WTC11 (cell line): ENCODE measurements around the gene NUTM2D. TPM values are rescaled to one million over a fixed set of nuclear protein-coding genes. Genes with fewer than 3 reads are reported as not detected.
A peak's percentile ranks its signal among the peaks of the same experiment; 100 is the strongest.
"Not testable (repeated sequence)": the region's sequence is repeated elsewhere in the genome, so short reads cannot be mapped to it uniquely, and the experiment has no call there.

Experiments
- ATAC-seq: fragments of 200-7000 bp; cut with Tn5 transposase; 2 replicates; pipeline ENCODE4 v1.10.0; 2021; ENCODE audit warnings: mild to moderate bottlenecking, moderate library complexity
- Bru-seq: library from RNA; stranded (reverse); fragments of 400-500 nt; gene quantifications from one replicate; lab custom pipeline; 2021; lab: Mats Ljungman, UMichigan
- CTCF ChIA-PET: fragments of 300-600 bp; sonication (Branson Sonifier 250); formaldehyde crosslinking; loops from one replicate; lab custom pipeline; 2021; ENCODE audit warnings: antibody characterized with exemption; lab: Charles Lee
- POLR2A ChIA-PET: fragments of 350-600 bp; sonication (Branson Sonifier 250); formaldehyde crosslinking; loops from one replicate; lab custom pipeline; 2021; ENCODE audit warnings: antibody characterized with exemption; lab: Charles Lee
- DNase-seq: peaks from one replicate; pipeline ENCODE4 v3.0.0; 2021; ENCODE audit warnings: low spot score
- H3K27ac Mint-ChIP-seq: 2 replicates; pipeline ENCODE4 v1.8.0; 2021; ENCODE audit warnings: mixed read lengths
- H3K27me3 Mint-ChIP-seq: 2 replicates; pipeline ENCODE4 v1.8.0; 2021; ENCODE audit warnings: low read depth, mild to moderate bottlenecking, moderate library complexity, mixed read lengths
- H3K36me3 Mint-ChIP-seq: 2 replicates; pipeline ENCODE4 v1.8.0; 2021; ENCODE audit warnings: mixed read lengths
- H3K4me1 Mint-ChIP-seq: 2 replicates; pipeline ENCODE4 v1.8.0; 2022; ENCODE audit warnings: mixed read lengths
- H3K4me3 Mint-ChIP-seq: 2 replicates; pipeline ENCODE4 v1.8.0; 2021; ENCODE audit warnings: mild to moderate bottlenecking, moderate library complexity, mixed read lengths
- H3K9me3 Mint-ChIP-seq: 2 replicates; pipeline ENCODE4 v1.8.0; 2021; ENCODE audit warnings: mixed read lengths
- HMGA2 ChIP-seq: fragments of 250-450 bp; sonication (Bioruptor Pico); IDR thresholded peaks from 2 replicates; pipeline ENCODE4 v1.4.0; 2021; ENCODE audit warnings: mild to moderate bottlenecking, moderate library complexity
- long read RNA-seq, 3 experiments: library from RNA in 1 of 3; library from capped mRNA in 1 of 3; library from polyadenylated mRNA in 1 of 3; unstranded in 2 of 3; stranded (forward) in 1 of 3; transcript quantifications; one replicate each; pipeline ENCODE4 v2.0.0, GENCODE V29; 2021
- total RNA-seq: library from RNA; stranded (reverse); gene quantifications from 3 replicates; pipeline ENCODE4 v1.2.3, GENCODE V29; 2021

NUTM2D gene, protein sequence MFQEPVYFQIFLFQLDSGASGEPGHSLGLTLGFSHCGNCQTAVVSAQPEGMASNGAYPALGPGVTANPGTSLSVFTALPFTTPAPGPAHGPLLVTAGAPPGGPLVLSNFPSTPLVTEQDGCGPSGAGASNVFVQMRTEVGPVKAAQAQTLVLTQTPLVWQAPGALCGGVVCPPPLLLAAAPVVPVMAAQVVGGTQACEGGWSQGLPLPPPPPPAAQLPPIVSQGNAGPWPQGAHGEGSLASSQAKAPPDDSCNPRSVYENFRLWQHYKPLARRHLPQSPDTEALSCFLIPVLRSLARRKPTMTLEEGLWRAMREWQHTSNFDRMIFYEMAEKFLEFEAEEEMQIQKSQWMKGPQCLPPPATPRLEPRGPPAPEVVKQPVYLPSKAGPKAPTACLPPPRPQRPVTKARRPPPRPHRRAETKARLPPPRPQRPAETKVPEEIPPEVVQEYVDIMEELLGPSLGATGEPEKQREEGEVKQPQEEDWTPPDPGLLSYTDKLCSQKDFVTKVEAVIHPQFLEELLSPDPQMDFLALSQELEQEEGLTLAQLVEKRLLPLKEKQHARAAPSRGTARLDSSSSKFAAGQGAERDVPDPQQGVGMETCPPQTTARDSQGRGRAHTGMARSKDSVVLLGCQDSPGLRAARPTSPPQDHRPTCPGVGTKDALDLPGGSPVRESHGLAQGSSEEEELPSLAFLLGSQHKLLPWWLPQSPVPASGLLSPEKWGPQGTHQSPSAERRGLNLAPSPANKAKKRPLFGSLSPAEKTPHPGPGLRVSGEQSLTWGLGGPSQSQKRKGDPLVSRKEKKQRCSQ
- total RNA-seq (1.0 to 1.6 TPM (median 1.2 TPM) in 3 replicates), Bru-seq, nascent RNA (percentile 16 among the genes with signal in this experiment)
- long read RNA-seq, experiment 1: 0 reads
- long read RNA-seq, experiment 2, partial matches to known transcripts: 0 of 2 reads
- long read RNA-seq, experiment 2, other reads (novel, unspliced or antisense): 2 of 2 reads
- long read RNA-seq, experiment 3: 0 reads

DNA sequence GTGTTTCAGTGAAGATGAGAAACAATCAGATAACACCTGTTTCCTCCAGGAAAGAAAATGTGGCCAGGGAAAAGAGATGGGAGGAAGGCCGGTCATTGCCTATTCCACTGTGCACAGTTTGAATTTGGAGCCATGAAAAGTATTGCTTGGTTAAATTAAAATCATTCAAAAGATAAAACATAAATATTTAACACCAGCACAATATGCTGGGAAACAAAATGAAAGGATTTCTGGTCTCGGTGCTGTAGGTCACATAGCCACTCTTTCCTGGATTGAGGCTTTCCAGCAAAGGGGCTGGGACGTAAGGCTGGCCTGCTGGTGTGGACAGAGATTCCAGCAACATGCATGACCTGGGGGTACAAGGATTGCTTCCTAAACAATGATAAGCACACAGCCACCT, at the start of gene NUTM2D:
Gene NUTM2D (plus strand): TSS at position 301 of the 400 bp plus-strand sequence. CDS start 522 bp downstream, outside the sequence.
- H3K36me3 Mint-ChIP-seq, H3K27ac Mint-ChIP-seq, DNase-seq, CTCF ChIA-PET, H3K4me1 Mint-ChIP-seq, POLR2A ChIA-PET, H3K4me3 Mint-ChIP-seq, H3K27me3 Mint-ChIP-seq, ATAC-seq, H3K9me3 Mint-ChIP-seq: not testable (repeated sequence)

DNA sequence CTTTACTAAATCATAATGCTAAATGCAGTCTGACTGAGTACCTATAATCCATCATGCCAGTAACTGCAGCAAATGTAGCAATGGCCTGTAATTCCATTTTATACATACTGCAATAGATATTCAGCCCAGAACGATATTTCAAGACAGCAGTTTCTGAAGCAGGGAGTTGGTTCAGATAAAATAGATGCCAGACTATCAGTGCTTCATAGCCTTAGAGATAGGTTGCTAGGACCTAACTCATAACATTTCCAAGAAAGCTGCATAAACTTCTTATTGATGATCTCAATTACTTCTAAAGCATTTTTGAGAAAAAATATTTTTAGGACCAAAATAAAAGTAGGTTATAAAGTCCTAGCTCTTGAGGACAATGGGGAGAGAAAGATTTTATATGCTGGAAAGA, 48.8 kb upstream of the NUTM2D start:
- POLR2A ChIA-PET, CTCF ChIA-PET, H3K27me3 Mint-ChIP-seq, H3K36me3 Mint-ChIP-seq, H3K9me3 Mint-ChIP-seq, DNase-seq, ATAC-seq, H3K4me3 Mint-ChIP-seq, H3K27ac Mint-ChIP-seq, H3K4me1 Mint-ChIP-seq: not testable (repeated sequence)

DNA sequence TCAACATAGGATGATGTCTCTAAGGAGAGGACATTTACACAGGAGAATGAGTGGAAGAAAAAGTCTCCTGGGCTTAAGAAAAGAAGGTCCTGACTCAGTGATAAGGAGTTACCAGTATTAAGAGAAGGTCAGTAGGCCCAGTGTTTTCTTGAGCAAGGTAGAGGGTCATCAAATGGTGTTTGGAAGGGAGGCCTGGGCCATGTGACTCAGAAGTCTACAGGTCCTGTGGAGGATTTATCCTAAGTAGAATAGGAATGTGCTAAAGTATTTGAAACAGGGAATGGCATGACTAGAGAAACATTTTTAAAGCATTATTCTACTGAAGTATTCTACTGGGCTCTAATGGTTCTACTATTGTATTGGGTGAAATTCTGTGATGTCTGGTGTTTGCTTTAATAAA, 47.9 kb upstream of the NUTM2D start:
- POLR2A ChIA-PET: not testable (repeated sequence)

DNA sequence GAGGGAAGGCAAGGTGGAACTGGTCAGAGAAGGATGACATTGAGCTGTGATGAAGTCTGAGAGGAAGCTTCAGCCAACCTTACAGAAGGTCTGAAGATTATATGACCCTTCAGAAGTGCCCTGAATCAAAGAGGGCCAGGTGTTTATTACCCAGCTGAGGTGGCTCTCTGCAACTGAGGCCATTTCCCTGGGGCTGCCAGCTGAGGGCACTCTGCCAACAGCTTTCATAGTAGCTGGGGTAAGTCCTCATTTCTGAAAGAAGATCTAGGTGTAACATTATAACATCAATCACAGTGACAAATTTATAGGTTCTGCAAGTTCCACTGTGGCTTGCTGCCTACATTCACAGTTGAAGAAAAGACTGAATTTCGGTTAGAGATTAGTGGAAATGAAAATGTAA, 46.0 kb upstream of the NUTM2D start:
- H3K27me3 Mint-ChIP-seq, H3K4me3 Mint-ChIP-seq, CTCF ChIA-PET, H3K27ac Mint-ChIP-seq, POLR2A ChIA-PET, H3K36me3 Mint-ChIP-seq, H3K4me1 Mint-ChIP-seq, H3K9me3 Mint-ChIP-seq, DNase-seq: not testable (repeated sequence)
- peak; percentile 87 for ATAC-seq

More for the DNA sequence above, 47.9 kb upstream of the NUTM2D start:
- H3K4me3 Mint-ChIP-seq, H3K9me3 Mint-ChIP-seq, H3K27ac Mint-ChIP-seq, ATAC-seq, H3K36me3 Mint-ChIP-seq, CTCF ChIA-PET, H3K27me3 Mint-ChIP-seq, DNase-seq, H3K4me1 Mint-ChIP-seq: not testable (repeated sequence)

DNA sequence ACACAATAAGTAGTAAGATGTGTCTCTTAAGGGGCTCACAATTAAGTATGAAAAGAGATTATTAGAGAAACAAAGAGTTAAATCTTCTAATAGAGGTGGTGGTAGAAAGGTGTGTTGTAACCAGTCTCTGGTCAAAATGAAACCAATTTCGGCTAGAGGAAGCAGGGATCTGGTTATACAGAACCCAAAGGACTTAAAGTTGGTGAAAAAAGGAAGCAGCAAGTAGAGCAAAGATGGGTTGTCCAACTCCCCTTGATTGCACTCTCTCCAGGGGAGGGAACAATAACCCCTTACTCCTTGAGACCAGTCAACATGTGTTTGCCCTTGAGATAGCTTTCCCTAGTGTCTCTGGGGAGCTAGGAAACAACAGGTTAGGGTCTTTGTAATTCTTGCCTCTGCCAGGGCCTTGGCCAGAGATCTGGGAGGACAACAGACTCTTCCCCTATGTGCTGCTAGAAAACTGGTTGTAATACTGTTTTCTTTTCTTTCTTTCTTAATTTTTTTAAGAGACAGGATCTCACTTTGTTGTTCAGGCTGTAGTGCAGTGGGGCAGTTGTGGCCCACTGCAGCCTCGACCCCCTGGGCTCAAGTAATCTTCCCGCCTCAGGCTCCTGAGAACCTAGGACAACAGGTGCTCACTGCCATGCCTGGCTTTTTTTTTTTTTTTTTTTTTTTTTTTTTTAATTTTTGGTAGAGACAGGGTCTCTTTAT, 43.7 kb upstream of the NUTM2D start:
- H3K9me3 Mint-ChIP-seq, H3K36me3 Mint-ChIP-seq, H3K4me3 Mint-ChIP-seq, ATAC-seq, CTCF ChIA-PET, H3K27ac Mint-ChIP-seq, DNase-seq, H3K27me3 Mint-ChIP-seq, H3K4me1 Mint-ChIP-seq, POLR2A ChIA-PET: not testable (repeated sequence)

DNA sequence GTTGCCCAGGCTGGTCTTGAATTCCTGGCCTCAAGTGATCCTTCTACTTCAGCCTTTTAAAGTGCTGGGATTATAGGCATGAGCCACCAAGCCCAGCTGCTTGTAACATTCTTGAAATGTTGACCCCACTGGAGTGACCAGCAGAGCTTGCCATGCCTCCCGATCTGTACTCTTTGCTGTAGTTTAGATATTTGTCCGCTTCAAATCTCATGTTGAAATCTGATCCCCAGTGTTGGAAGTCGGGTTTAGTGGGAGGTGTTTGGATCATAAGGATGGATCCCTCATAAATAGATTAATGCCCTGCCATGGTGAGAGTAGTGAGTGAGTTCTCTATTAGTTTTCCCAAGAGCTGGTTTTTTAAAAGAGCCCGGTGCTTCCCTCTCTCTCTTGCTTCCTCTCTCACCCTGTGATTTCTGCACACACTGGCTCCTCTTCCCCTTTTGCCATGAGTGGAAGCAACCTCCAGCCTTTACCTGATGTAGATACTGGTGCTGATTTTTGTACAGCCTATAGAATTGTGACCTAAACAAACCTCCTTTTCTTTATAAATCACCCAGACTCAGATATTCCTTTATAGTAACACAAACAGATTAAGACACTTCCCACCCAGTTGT, 43.1 kb upstream of the NUTM2D start:
- H3K27ac Mint-ChIP-seq, H3K36me3 Mint-ChIP-seq, H3K4me1 Mint-ChIP-seq, DNase-seq, H3K9me3 Mint-ChIP-seq, CTCF ChIA-PET, ATAC-seq, H3K4me3 Mint-ChIP-seq, POLR2A ChIA-PET, H3K27me3 Mint-ChIP-seq: not testable (repeated sequence)

DNA sequence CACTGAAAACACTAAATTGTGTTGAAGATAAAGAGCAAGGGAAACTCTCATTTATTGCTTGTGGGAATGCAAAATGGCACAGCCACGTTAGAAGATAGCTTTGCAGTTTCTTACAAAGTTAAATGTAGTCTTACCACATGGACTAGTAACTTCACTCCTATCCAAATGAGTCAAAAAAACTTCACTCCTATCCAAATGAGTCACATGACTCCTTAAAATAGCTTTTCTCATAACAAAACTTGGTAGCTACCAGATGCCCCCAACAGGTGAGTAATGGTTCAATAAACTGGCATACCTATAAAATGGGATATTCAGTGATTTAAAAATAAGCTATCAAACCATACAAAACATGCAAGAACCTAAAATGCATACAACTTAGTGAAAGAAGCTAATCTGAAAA, 36.0 kb upstream of the NUTM2D start:
- DNase-seq, POLR2A ChIA-PET, ATAC-seq, H3K4me3 Mint-ChIP-seq, H3K27ac Mint-ChIP-seq, H3K9me3 Mint-ChIP-seq, CTCF ChIA-PET, H3K27me3 Mint-ChIP-seq, H3K4me1 Mint-ChIP-seq, H3K36me3 Mint-ChIP-seq: not testable (repeated sequence)

DNA sequence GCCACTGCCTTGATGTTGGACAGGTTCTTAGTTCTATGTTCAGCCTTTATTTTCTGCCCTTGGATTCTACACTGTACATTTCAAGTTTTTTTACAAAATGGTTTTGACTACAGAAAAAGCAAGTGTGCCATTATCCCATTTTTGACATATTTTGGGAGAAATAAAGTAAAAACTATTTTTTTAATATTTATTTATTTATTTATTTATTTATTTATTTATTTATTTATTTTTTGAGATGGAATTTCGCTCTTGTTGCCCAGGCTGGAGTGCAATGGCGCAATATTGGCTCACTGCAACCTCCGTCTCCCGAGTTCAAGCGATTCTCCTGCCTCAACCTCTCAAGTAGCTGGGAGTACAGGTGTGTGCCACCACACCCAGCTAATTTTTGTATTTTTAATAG, 33.0 kb upstream of the NUTM2D start:
- H3K4me1 Mint-ChIP-seq, CTCF ChIA-PET, DNase-seq: not testable (repeated sequence)
- TF ChIP-seq HMGA2 (CRISPR knock-in tag): peak; percentile 42; the same call in 1 of the 2 replicates
- TF ChIP-seq, all 79 proteins: peak for 1; not testable (repeated sequence) for 78
- H3K27me3 Mint-ChIP-seq, H3K9me3 Mint-ChIP-seq, H3K4me3 Mint-ChIP-seq, POLR2A ChIA-PET, ATAC-seq, H3K36me3 Mint-ChIP-seq, H3K27ac Mint-ChIP-seq: not testable (repeated sequence)

DNA sequence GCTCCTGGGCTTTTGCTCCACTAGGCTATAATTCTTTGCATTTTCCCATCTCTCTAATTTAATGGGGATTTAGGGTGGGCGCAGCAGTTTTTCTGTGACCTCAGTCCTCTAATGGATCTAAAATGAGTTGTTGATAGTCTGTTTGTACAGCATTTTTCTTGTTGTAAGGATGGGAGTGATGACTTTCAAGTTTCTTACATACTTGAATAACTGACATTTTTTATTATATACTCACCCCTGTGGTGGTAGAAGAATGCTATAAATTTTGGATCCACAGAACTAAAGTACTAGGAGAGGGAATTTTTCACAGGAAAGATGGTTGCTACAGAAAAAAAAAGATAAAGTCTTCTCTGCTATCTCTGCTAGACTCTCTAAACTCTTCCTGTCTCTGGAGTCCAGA, 29.6 kb upstream of the NUTM2D start:
- CTCF ChIA-PET, POLR2A ChIA-PET, H3K36me3 Mint-ChIP-seq, H3K4me1 Mint-ChIP-seq, DNase-seq, H3K27me3 Mint-ChIP-seq, H3K9me3 Mint-ChIP-seq, H3K4me3 Mint-ChIP-seq, H3K27ac Mint-ChIP-seq, ATAC-seq: not testable (repeated sequence)

DNA sequence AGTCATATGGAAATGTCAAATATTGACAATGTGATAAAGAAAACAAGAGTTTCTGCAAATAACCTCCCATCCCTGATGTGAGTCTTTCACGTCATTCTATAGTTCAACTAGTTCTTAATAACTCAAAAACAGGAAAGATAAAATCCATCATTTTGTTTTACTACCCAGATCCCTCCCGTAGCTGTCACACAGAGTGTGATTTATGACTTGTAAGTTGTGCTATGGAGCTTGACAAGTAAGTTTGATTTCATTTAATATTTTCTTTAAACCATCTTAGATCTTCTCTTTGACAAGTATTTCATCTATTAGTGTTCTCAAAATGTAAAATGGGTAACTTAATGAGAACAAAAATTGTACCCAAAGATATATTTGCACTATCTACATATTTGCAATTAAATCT, 28.4 kb upstream of the NUTM2D start:
- H3K9me3 Mint-ChIP-seq, H3K27ac Mint-ChIP-seq, H3K4me1 Mint-ChIP-seq, CTCF ChIA-PET, DNase-seq, H3K27me3 Mint-ChIP-seq, ATAC-seq, H3K4me3 Mint-ChIP-seq, H3K36me3 Mint-ChIP-seq, POLR2A ChIA-PET: not testable (repeated sequence)

DNA sequence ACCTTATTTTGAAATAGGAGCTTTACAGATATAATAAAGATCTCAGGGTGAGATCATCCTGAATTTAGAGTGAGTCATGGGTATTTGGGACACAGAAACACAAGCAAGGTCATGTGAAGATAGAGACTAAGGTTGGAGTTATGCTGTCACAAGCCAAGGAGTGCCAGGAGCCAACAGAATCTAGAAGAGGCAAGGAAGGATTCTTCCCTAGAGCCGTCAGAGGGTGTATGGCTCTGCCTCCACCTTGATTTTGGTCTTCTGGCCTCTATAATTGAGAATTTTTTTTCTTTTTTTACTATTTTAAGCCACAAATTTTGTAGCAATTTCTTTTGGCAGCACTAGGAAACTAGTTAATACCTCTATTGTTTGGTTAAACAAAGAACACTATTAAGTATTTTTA, 24.9 kb upstream of the NUTM2D start:
- H3K36me3 Mint-ChIP-seq, H3K27me3 Mint-ChIP-seq, H3K4me3 Mint-ChIP-seq, H3K9me3 Mint-ChIP-seq, H3K27ac Mint-ChIP-seq, ATAC-seq, DNase-seq, CTCF ChIA-PET, POLR2A ChIA-PET, H3K4me1 Mint-ChIP-seq: not testable (repeated sequence)
